H1 (cell line): ENCODE measurements around the gene MTFMT. TPM values are rescaled to one million over a fixed set of nuclear protein-coding genes. Genes with fewer than 3 reads are reported as not detected.

Experiments
- CTCF ChIA-PET: fragments of 300-600 bp; sonication (Branson Sonifier 250); formaldehyde crosslinking; loops from one replicate; lab custom pipeline; 2021; ENCODE audit not compliant: partially characterized antibody; lab: Charles Lee
- POLR2A ChIA-PET: fragments of 300-600 bp; sonication (Branson Sonifier 250); formaldehyde crosslinking; loops from one replicate; lab custom pipeline; 2021; ENCODE audit warnings: inconsistent platforms; ENCODE audit not compliant: partially characterized antibody; lab: Charles Lee
- DNase-seq, 2 experiments: peaks; one replicate each; pipeline versions ENCODE4 v3.0.0 to v3.0.0-alpha.2; 2010 to 2022; ENCODE audit warnings: low spot score in 2 of 2, low read depth in 1 of 2, mixed read lengths in 1 of 2
- FAIRE-seq: peaks from 2 replicates; lab custom pipeline; 2011; peaks lifted over from hg19 to GRCh38; lab: Jason Lieb, UNC
- H2AFZ ChIP-seq: 2 replicates; pipeline ENCODE4 v1.8.1; 2012; ENCODE audit warnings: low read length, inconsistent platforms
- H2AK5ac ChIP-seq: 2 replicates; pipeline ENCODE4 v1.6.1; 2013; ENCODE audit warnings: low read depth, low read length
- H2BK120ac ChIP-seq: replicated peaks from 2 replicates; pipeline ENCODE3; 2013; ENCODE audit warnings: low read depth, low read length, inconsistent platforms
- H2BK12ac ChIP-seq: 2 replicates; pipeline ENCODE4 v1.6.1; 2013; ENCODE audit warnings: low read depth, low read length
- H2BK15ac ChIP-seq: 2 replicates; pipeline ENCODE4 v1.6.1; 2013; ENCODE audit warnings: low read length
- H2BK20ac ChIP-seq: 2 replicates; pipeline ENCODE4 v1.6.1; 2013; ENCODE audit warnings: low read length
- H2BK5ac ChIP-seq: 2 replicates; pipeline ENCODE4 v1.6.1; 2013; ENCODE audit warnings: low read depth, low read length
- H3K14ac ChIP-seq: 2 replicates; pipeline ENCODE4 v1.6.1; 2013; ENCODE audit warnings: inconsistent platforms; ENCODE audit not compliant: insufficient read length
- H3K18ac ChIP-seq: 2 replicates; pipeline ENCODE4 v1.6.1; 2013; ENCODE audit warnings: low read length; ENCODE audit errors: extremely low read depth
- H3K23ac ChIP-seq: 2 replicates; pipeline ENCODE4 v1.6.1; 2013; ENCODE audit warnings: inconsistent platforms; ENCODE audit not compliant: insufficient read length
- H3K23me2 ChIP-seq: 2 replicates; pipeline ENCODE4 v1.6.1; 2013; ENCODE audit warnings: low read depth, low read length
- H3K27ac ChIP-seq: 2 replicates; pipeline ENCODE4 v1.6.1; 2011; ENCODE audit warnings: low read depth, low read length, inconsistent platforms
- H3K27me3 ChIP-seq, 4 experiments: replicated peaks in 1 of 4; 1 replicate in 1 of 4; 2 replicates in 3 of 4; pipeline versions ENCODE4 v1.6.1 to v1.8.1; 2011 to 2013; ENCODE audit warnings: low read length in 3 of 4, mild to moderate bottlenecking in 3 of 4, inconsistent platforms in 2 of 4, mixed read lengths in 2 of 4, moderate library complexity in 1 of 4; ENCODE audit not compliant: control insufficient read depth in 3 of 4, insufficient read depth in 3 of 4; ENCODE audit errors: extremely low read depth in 1 of 4
- H3K36me3 ChIP-seq, 4 experiments: 2 replicates each; pipeline versions ENCODE4 v1.6.1 to v1.8.1; 2011 to 2013; ENCODE audit warnings: mild to moderate bottlenecking in 4 of 4, low read length in 3 of 4, moderate library complexity in 2 of 4, control low read depth in 1 of 4, inconsistent platforms in 1 of 4; ENCODE audit not compliant: insufficient read depth in 4 of 4, control insufficient read depth in 2 of 4
- H3K4ac ChIP-seq: replicated peaks from 2 replicates; pipeline ENCODE3; 2013; ENCODE audit warnings: low read length, low read depth, mixed read lengths, inconsistent platforms; ENCODE audit not compliant: insufficient read length
- H3K4me1 ChIP-seq, 4 experiments: replicated peaks in 1 of 4; 1 replicate in 1 of 4; 2 replicates in 3 of 4; pipeline versions ENCODE4 v1.6.1 to v1.8.1; 2011 to 2013; ENCODE audit warnings: low read length in 3 of 4, inconsistent platforms in 2 of 4, mixed read lengths in 1 of 4; ENCODE audit not compliant: insufficient read depth in 4 of 4, control insufficient read depth in 3 of 4
- H3K4me2 ChIP-seq, 2 experiments: 2 replicates each; pipeline versions ENCODE4 v1.6.1 to v1.8.1; 2011 to 2013; ENCODE audit warnings: low read depth in 2 of 2, low read length in 2 of 2, control low read depth in 1 of 2, inconsistent platforms in 1 of 2, mild to moderate bottlenecking in 1 of 2; ENCODE audit not compliant: insufficient read depth in 1 of 2
- H3K4me3 ChIP-seq, 4 experiments: fragments of 200-600, 300-600 bp in 1 of 4; sonication (generic), shearing (Covaris generic), sonication (Bioruptor Twin) in 1 of 4; 2 replicates each; pipeline versions ENCODE4 v1.5.1 to v1.8.1; 2011 to 2016; ENCODE audit warnings: low read length in 4 of 4, low read depth in 3 of 4, control low read depth in 2 of 4, inconsistent platforms in 2 of 4, mild to moderate bottlenecking in 2 of 4, mixed read lengths in 1 of 4, moderate library complexity in 1 of 4; ENCODE audit not compliant: insufficient read depth in 2 of 4; ENCODE audit errors: extremely low read depth in 1 of 4
- H3K56ac ChIP-seq: replicated peaks from 2 replicates; pipeline ENCODE3; 2013; ENCODE audit warnings: low read depth, mild to moderate bottlenecking, mixed read lengths, low read length, inconsistent platforms; ENCODE audit not compliant: insufficient read length
- H3K79me1 ChIP-seq: 2 replicates; pipeline ENCODE4 v1.6.1; 2013; ENCODE audit warnings: low read depth, low read length, control low read depth
- H3K79me2 ChIP-seq, 2 experiments: 2 replicates each; pipeline versions ENCODE4 v1.6.1 to v1.8.1; 2012 to 2013; ENCODE audit warnings: low read length in 2 of 2, mild to moderate bottlenecking in 2 of 2, inconsistent platforms in 1 of 2; ENCODE audit not compliant: insufficient read depth in 2 of 2, control insufficient read depth in 1 of 2
- H3K9ac ChIP-seq, 4 experiments: replicated peaks in 1 of 4; 1 replicate in 1 of 4; 2 replicates in 3 of 4; pipeline versions ENCODE4 v1.6.1 to v1.8.1; 2011 to 2013; ENCODE audit warnings: low read depth in 3 of 4, low read length in 3 of 4, control low read depth in 2 of 4, mild to moderate bottlenecking in 2 of 4, moderate library complexity in 2 of 4, inconsistent platforms in 1 of 4; ENCODE audit errors: extremely low read depth in 1 of 4
- H3K9me3 ChIP-seq, 2 experiments: 2 replicates each; pipeline versions ENCODE4 v1.6.1 to v1.8.1; 2012 to 2013; ENCODE audit warnings: mild to moderate bottlenecking in 2 of 2, moderate library complexity in 2 of 2, control low read depth in 1 of 2, inconsistent platforms in 1 of 2, low read depth in 1 of 2, low read length in 1 of 2, mixed read lengths in 1 of 2; ENCODE audit not compliant: insufficient read depth in 2 of 2
- H4K20me1 ChIP-seq, 2 experiments: replicated peaks in 1 of 2; 2 replicates each; pipeline versions ENCODE3 to v1.8.1; 2011 to 2013; ENCODE audit warnings: inconsistent platforms in 2 of 2, low read length in 2 of 2, mild to moderate bottlenecking in 1 of 2; ENCODE audit not compliant: insufficient read depth in 2 of 2, control insufficient read depth in 1 of 2
- H4K5ac ChIP-seq: 2 replicates; pipeline ENCODE4 v1.6.1; 2013; ENCODE audit warnings: low read length, low read depth, mixed read lengths, inconsistent platforms; ENCODE audit not compliant: insufficient read length
- H4K8ac ChIP-seq: 2 replicates; pipeline ENCODE4 v1.8.0; 2013; ENCODE audit warnings: mild to moderate bottlenecking, moderate library complexity, low read length, inconsistent platforms; ENCODE audit not compliant: insufficient read depth; ENCODE audit errors: extremely low read depth
- H4K91ac ChIP-seq: replicated peaks from 2 replicates; pipeline ENCODE3; 2013; ENCODE audit warnings: low read length, mixed read lengths, inconsistent platforms; ENCODE audit not compliant: insufficient read length
- ATF3 ChIP-seq: IDR thresholded peaks from 2 replicates; pipeline ENCODE4 v1.6.1; 2011; ENCODE audit warnings: low read depth, mild to moderate bottlenecking, low read length; ENCODE audit not compliant: insufficient read depth
- BRCA1 ChIP-seq: IDR thresholded peaks from 2 replicates; pipeline ENCODE4 v1.6.1; 2012; ENCODE audit warnings: low read depth, low read length, improper control_type of control experiment
- GABPA ChIP-seq: IDR thresholded peaks from 2 replicates; pipeline ENCODE4 v1.6.1; 2011; ENCODE audit warnings: mild to moderate bottlenecking, low read length, moderate library complexity, borderline replicate concordance; ENCODE audit not compliant: insufficient read depth
- POU5F1 ChIP-seq: IDR thresholded peaks from 2 replicates; pipeline ENCODE4 v1.6.1; 2011; ENCODE audit warnings: low read depth, mild to moderate bottlenecking, low read length, moderate library complexity
- TEAD4 ChIP-seq: IDR thresholded peaks from 2 replicates; pipeline ENCODE4 v1.6.1; 2012; ENCODE audit warnings: low read depth, low read length, inconsistent platforms, mixed read lengths
- WGBS, 2 experiments: shearing (Covaris generic) in 1 of 2; methylation state at CpG; one replicate each; pipeline versions ENCODE4 v1.1.6 to v1.1.7; 2013 to 2015; ENCODE audit warnings: low lambda C conversion rate in 2 of 2, mixed read lengths in 2 of 2, inconsistent platforms in 1 of 2, low coverage in 1 of 2, missing lambda C conversion rate in 1 of 2; ENCODE audit not compliant: insufficient replicate concordance in 2 of 2, insufficient coverage in 1 of 2, insufficient read length in 1 of 2; ENCODE audit errors: extremely low coverage in 1 of 2, missing lambda C conversion rate in 1 of 2; 5-methylcytosine and 5-hydroxymethylcytosine counted together
- polyA plus RNA-seq, 7 experiments: library from polyadenylated mRNA; depleted of rRNA in 3 of 7; stranded (reverse) in 5 of 7; unstranded in 2 of 7; fragments of >200 nt in 5 of 7; fragments of 200-250 nt in 2 of 7; gene quantifications; 1 replicate in 5 of 7; 2 replicates in 1 of 7; 4 replicates in 1 of 7; pipeline versions ENCODE4 v1.2.1 to v1.2.3, GENCODE V29; 2011 to 2013; ENCODE audit warnings: missing spikeins in 2 of 7, mixed read lengths in 2 of 7
- total RNA-seq: library from RNA; stranded (reverse); fragmentation: NEBNext Ultra II Directional; extraction: Animal tissue kit (Norgen Biotek cat#: 25700); gene quantifications from 2 replicates; pipeline ENCODE4 v1.2.1, GENCODE V29; 2021

MTFMT gene
- total and polyA plus RNA-seq, 2 of the 8 experiments (the other 6 are each of a cell fraction or from before 2014, with no cell fraction given): 7.7 to 20.8 TPM

- no peak within 1 kb of the TSS for H3K4ac ChIP-seq
- no peak for TF ChIP-seq TEAD4
- TF ChIP-seq GABPA: no peak
- no peak for TF ChIP-seq BRCA1
- TF ChIP-seq ATF3: no peak
- TF ChIP-seq POU5F1: no peak
Observed at GRCh38 chr15:65076486-65077290, 47.2 kb upstream of the MTFMT start, which contains the start of gene KBTBD13. TSS of gene KBTBD13 (plus strand) at chr15:65076746. CDS start at chr15:65076816, 70 bp downstream.

More at GRCh38 chr15:65076486-65077290, 47.2 kb upstream of the MTFMT start, which contains the start of gene KBTBD13:
- Histone ChIP-seq H3K23me2 (no peaks in the 10 kb centered on the region), H3K27ac (no peak within 1 kb of the TSS), H3K14ac (no peak within 1 kb of the TSS), H3K56ac (no peak within 1 kb of the TSS), H2BK120ac (no peak within 1 kb of the TSS), H3K23ac (no peak within 1 kb of the TSS), H3K4me2 (no peak within 1 kb of the TSS), H3K9ac (no peak within 1 kb of the TSS), H3K4me1 (peaks cover 0 to 3% (median 1%) of the 10 kb centered on the region in 4 experiments; a peak in 6 of 7 replicates), H3K27me3 (peaks cover 0 to 9% (median 4%) of the 10 kb centered on the region in 4 experiments; a peak in 4 of 7 replicates), H4K91ac (peak within 1 kb of the TSS; percentile 34), H3K18ac (peak within 1 kb of the TSS; percentile 60; the same call in 1 of the 2 replicates), H3K79me2 (no peaks in the 10 kb centered on the region; a peak in 1 of 4 replicates), H3K4me3 (no peak within 1 kb of the TSS), H2AK5ac (no peak within 1 kb of the TSS), H4K5ac (no peak within 1 kb of the TSS), H4K20me1 (no peaks in the 10 kb centered on the region), H2AFZ (no peak within 1 kb of the TSS), H2BK15ac (peak within 1 kb of the TSS; percentile 46; the same call in 1 of the 2 replicates), H3K79me1 (no peaks in the 10 kb centered on the region), H2BK5ac (no peak within 1 kb of the TSS), H3K9me3 (peaks cover 3% of the 10 kb centered on the region in 2 experiments; a peak in 2 of 4 replicates), H2BK20ac (no peak within 1 kb of the TSS), H4K8ac (peak within 1 kb of the TSS; percentile 79; the same call in 1 of the 2 replicates), H2BK12ac (peak within 1 kb of the TSS; percentile 80; the same call in 1 of the 2 replicates), H3K36me3 (no peaks in the 10 kb centered on the region)
- FAIRE-seq (no peak), DNase-seq (no peak)
- POLR2A ChIA-PET: interaction anchor here (0.5 to 14.5 kb wide), 6 partner anchors 8 to 411 kb away, joined by 3 to 93 read pairs (median 4); partner anchors contain the start of genes RASL12 and RNU5B-1
- CTCF ChIA-PET: interaction anchor here (0.5 to 32.9 kb wide), 11 partner anchors 8 to 84 kb away, joined by 3 to 1213 read pairs (median 11); partner anchors contain the start of genes RASL12 and SLC51B
- 93% methylated on average over 52 of the region's 73 CpGs; no CpG with 5 or more reads in 1 of the 2 experiments for WGBS, 2 experiments
